IMR-90 (cell line): ENCODE data around the gene RNF138. TPM values are rescaled to one million over a fixed set of nuclear protein-coding genes. Genes with fewer than 3 reads are reported as not detected.

Experiments
- ATAC-seq: fragments of 200-7000 bp; cut with Tn5 transposase; 2 replicates; pipeline ENCODE4 v1.9.1; 2020; ENCODE audit warnings: low read depth, mild to moderate bottlenecking, moderate library complexity
- BruUV-seq: library from RNA; stranded (reverse); fragments of 400-500 nt; replicated peaks from 2 replicates; lab custom pipeline; 2021; lab: Mats Ljungman, UMichigan
- CTCF ChIA-PET: fragments of 300-600 bp; formaldehyde crosslinking; extraction: SDS; loops from one replicate; lab custom pipeline; 2021; ENCODE audit warnings: antibody characterized with exemption; lab: Yijun Ruan, JAX
- POLR2A ChIA-PET: fragments of 300-600 bp; sonication (Branson Sonifier 250); formaldehyde crosslinking; loops from one replicate; lab custom pipeline; 2022; ENCODE audit warnings: antibody characterized with exemption; ENCODE audit not compliant: unreplicated experiment; lab: Charles Lee
- DNase-seq: peaks from one replicate; pipeline ENCODE4 v3.0.0; 2013
- H2AFZ ChIP-seq: replicated peaks from 2 replicates; pipeline ENCODE3; 2013; ENCODE audit warnings: low read length, mild to moderate bottlenecking; ENCODE audit not compliant: poor library complexity
- H2AK5ac ChIP-seq: 2 replicates; pipeline ENCODE4 v1.6.1; 2013; ENCODE audit warnings: low read depth, low read length, inconsistent platforms
- H2AK9ac ChIP-seq: replicated peaks from 2 replicates; pipeline ENCODE3; 2013; ENCODE audit warnings: mild to moderate bottlenecking, low read depth, low read length, moderate library complexity; ENCODE audit not compliant: poor library complexity
- H2BK120ac ChIP-seq: 2 replicates; pipeline ENCODE4 v1.6.1; 2013; ENCODE audit warnings: low read depth, low read length, inconsistent platforms
- H2BK15ac ChIP-seq: 3 replicates; pipeline ENCODE4 v1.6.1; 2013; ENCODE audit warnings: low read depth, low read length, inconsistent platforms
- H2BK20ac ChIP-seq: 2 replicates; pipeline ENCODE4 v1.6.1; 2013; ENCODE audit warnings: low read depth, mild to moderate bottlenecking, inconsistent platforms, low read length, moderate library complexity
- H2BK5ac ChIP-seq: 2 replicates; pipeline ENCODE4 v1.6.1; 2013; ENCODE audit warnings: mild to moderate bottlenecking, low read depth, low read length, inconsistent platforms; ENCODE audit not compliant: poor library complexity, severe bottlenecking
- H3K14ac ChIP-seq: replicated peaks from 2 replicates; pipeline ENCODE4 v1.6.1; 2013; ENCODE audit warnings: low read depth, low read length, inconsistent platforms
- H3K18ac ChIP-seq: 2 replicates; pipeline ENCODE4 v1.6.1; 2013; ENCODE audit warnings: low read depth, low read length, control low read depth
- H3K23ac ChIP-seq: 2 replicates; pipeline ENCODE4 v1.6.1; 2013; ENCODE audit warnings: low read depth, low read length, inconsistent platforms
- H3K27ac ChIP-seq: 2 replicates; pipeline ENCODE4 v1.5.1; 2013; ENCODE audit warnings: mild to moderate bottlenecking, control low read depth, low read length; ENCODE audit not compliant: insufficient read depth
- H3K27me3 ChIP-seq: 2 replicates; pipeline ENCODE4 v1.6.1; 2013; ENCODE audit warnings: low read length; ENCODE audit not compliant: control insufficient read depth, insufficient read depth
- H3K36me3 ChIP-seq: 2 replicates; pipeline ENCODE4 v1.6.1; 2013; ENCODE audit warnings: low read length, mixed read lengths; ENCODE audit not compliant: control insufficient read depth, insufficient read depth
- H3K4ac ChIP-seq: 2 replicates; pipeline ENCODE4 v1.6.1; 2013; ENCODE audit warnings: low read depth, low read length, inconsistent platforms
- H3K4me1 ChIP-seq: 2 replicates; pipeline ENCODE4 v1.6.1; 2013; ENCODE audit warnings: low read length, mixed read lengths; ENCODE audit not compliant: control insufficient read depth, insufficient read depth
- H3K4me2 ChIP-seq: 2 replicates; pipeline ENCODE4 v1.6.1; 2013; ENCODE audit warnings: low read depth, mild to moderate bottlenecking, control low read depth, low read length, moderate library complexity
- H3K4me3 ChIP-seq: 2 replicates; pipeline ENCODE4 v1.5.1; 2013; ENCODE audit warnings: low read depth, mild to moderate bottlenecking, control low read depth, low read length, moderate library complexity; ENCODE audit not compliant: insufficient read depth
- H3K56ac ChIP-seq: 2 replicates; pipeline ENCODE4 v1.6.1; 2013; ENCODE audit warnings: low read length, inconsistent platforms; ENCODE audit not compliant: insufficient read depth; ENCODE audit errors: extremely low read depth
- H3K79me1 ChIP-seq, 2 experiments: 2 replicates each; pipeline ENCODE4 v1.6.1; 2013; ENCODE audit warnings: low read length in 2 of 2, inconsistent platforms in 1 of 2, low read depth in 1 of 2
- H3K9ac ChIP-seq: 2 replicates; pipeline ENCODE4 v1.6.1; 2013; ENCODE audit warnings: low read depth, low read length, control low read depth
- H3K9me1 ChIP-seq: 2 replicates; pipeline ENCODE4 v1.6.1; 2013; ENCODE audit warnings: low read length, inconsistent platforms; ENCODE audit not compliant: insufficient read depth
- H3K9me3 ChIP-seq: 2 replicates; pipeline ENCODE4 v1.6.1; 2013; ENCODE audit warnings: low read length; ENCODE audit not compliant: control insufficient read depth, insufficient read depth
- H4K20me1 ChIP-seq: 2 replicates; pipeline ENCODE4 v1.6.1; 2013; ENCODE audit warnings: low read length, inconsistent platforms; ENCODE audit not compliant: insufficient read depth
- H4K5ac ChIP-seq: 2 replicates; pipeline ENCODE4 v1.6.1; 2013; ENCODE audit warnings: mild to moderate bottlenecking, low read depth, low read length, control low read depth
- H4K8ac ChIP-seq, 2 experiments: 2 replicates each; pipeline ENCODE4 v1.6.1; 2013; ENCODE audit warnings: low read depth in 2 of 2, low read length in 2 of 2, control low read depth in 1 of 2, inconsistent platforms in 1 of 2
- H4K91ac ChIP-seq: 2 replicates; pipeline ENCODE4 v1.6.1; 2013; ENCODE audit warnings: low read depth, low read length, inconsistent platforms; ENCODE audit not compliant: insufficient read depth
- CHD1 ChIP-seq: IDR thresholded peaks from 2 replicates; pipeline ENCODE4 v1.6.1; 2012; ENCODE audit warnings: low read depth, low read length, improper control_type of control experiment
- SMC3 ChIP-seq: fragments of 150-350 bp; IDR thresholded peaks from 2 replicates; pipeline ENCODE4 v1.6.1; 2016; ENCODE audit warnings: low read depth, mild to moderate bottlenecking, antibody characterized with exemption, low read length, moderate library complexity
- WGBS, 2 experiments: methylation state at CpG; one replicate each; pipeline versions ENCODE4 v1.1.5 to v1.1.7; 2013; ENCODE audit warnings: missing lambda C conversion rate in 2 of 2; ENCODE audit not compliant: insufficient read length in 1 of 2; ENCODE audit errors: extremely low coverage in 2 of 2; 5-methylcytosine and 5-hydroxymethylcytosine counted together
- dilution Hi-C: fragments of 300-500 bp; cut with HindIII; formaldehyde crosslinking; loops from one replicate; pipeline ENCODE4 v1.14.3; 2018; ENCODE audit warnings: low sequenced_read_pairs; ENCODE audit not compliant: unreplicated experiment
- in situ Hi-C: fragments of 300-500 bp; cut with MboI; formaldehyde crosslinking; loops from 3 replicates; pipeline ENCODE4 v1.14.3; 2019; ENCODE audit warnings: low sequenced_read_pairs, inconsistent platforms, mixed read lengths
- intact Hi-C: fragments of 100-400 bp; cut with micrococcal nuclease; formaldehyde crosslinking; loops from 2 replicates; pipeline ENCODE4 v1.10.0; 2022
- polyA plus RNA-seq, 3 experiments: library from polyadenylated mRNA; depleted of rRNA; stranded (reverse); fragments of >200 nt; gene quantifications; 2 replicates each; pipeline ENCODE4 v1.2.3, GENCODE V29; 2012; ENCODE audit warnings: low replicate concordance in 1 of 3
- total RNA-seq: library from RNA; depleted of rRNA; stranded (reverse); fragments of >200 nt; gene quantifications from 2 replicates; pipeline ENCODE4 v1.2.3, GENCODE V29; 2012

Gene RNF138
- total and polyA plus RNA-seq, 2 of the 4 experiments (the other 2 are of a cell fraction), result 18.1 to 36.0 TPM

DNA sequence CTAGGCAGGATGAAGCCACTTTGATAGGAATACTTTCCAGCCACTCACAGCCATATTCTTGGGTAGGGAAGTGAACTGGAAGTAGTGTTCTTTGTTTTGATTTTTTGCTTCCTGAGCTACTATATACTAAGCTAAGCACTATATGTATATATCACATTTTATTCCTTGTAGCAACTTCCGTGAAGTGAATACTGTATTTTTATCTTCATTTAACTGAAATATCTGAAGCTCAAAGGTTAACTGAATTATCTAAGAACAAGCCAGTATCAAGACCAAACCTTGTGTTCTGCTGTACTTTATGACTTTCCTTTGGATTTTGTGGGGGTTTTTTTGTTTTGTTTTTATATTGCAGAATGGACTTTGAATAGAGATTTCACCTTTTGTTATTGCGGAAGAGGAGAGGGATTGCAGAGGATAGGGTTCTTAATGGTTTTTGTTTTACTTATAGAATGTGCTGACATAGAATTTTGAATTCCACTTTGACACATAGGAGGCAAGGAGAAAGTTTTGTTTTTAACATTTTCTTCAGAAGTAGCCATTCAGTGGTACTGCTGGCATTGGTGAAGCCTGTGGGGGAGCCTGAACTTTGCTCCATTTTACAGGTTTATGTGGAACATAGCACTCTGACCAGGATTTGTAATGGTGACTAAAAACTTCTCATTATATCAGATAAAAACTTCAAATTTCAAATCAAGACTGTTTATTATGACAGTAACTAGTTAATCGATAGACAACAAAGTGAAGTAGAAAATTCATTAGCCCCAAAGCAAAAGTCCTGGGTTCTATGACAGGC is 24.1 kb upstream of the RNF138 start:
- Histone ChIP-seq H2BK120ac (no peak overlapping the region), H2BK5ac (no peak overlapping the region), H3K4me3 (no peak overlapping the region), H3K4me1 (no peaks in the 10 kb centered on the region), H4K5ac (no peak overlapping the region), H3K9me3 (no peaks in the 10 kb centered on the region), H2AK9ac (no peak overlapping the region), H3K9me1 (no peaks in the 10 kb centered on the region), H2AK5ac (no peak overlapping the region), H4K8ac (no peak overlapping the region), H3K4ac (no peak overlapping the region), H2AFZ (no peak overlapping the region), H4K20me1 (no peaks in the 10 kb centered on the region), H3K79me1 (no peaks in the 10 kb centered on the region), H4K91ac (no peak overlapping the region), H3K9ac (no peak overlapping the region), H3K23ac (no peak overlapping the region), H3K14ac (no peak overlapping the region), H3K18ac (no peak overlapping the region), H3K56ac (no peak overlapping the region), H3K4me2 (no peak overlapping the region), H3K27ac (no peak overlapping the region), H2BK20ac (no peak overlapping the region), H3K27me3 (no peaks in the 10 kb centered on the region), H3K36me3 (no peaks in the 10 kb centered on the region), H2BK15ac (no peak overlapping the region)
- in situ Hi-C loops, result no loop called here
- TF ChIP-seq SMC3 (no peak), CHD1 (no peak)
- ATAC-seq, result no peak
- dilution Hi-C loops, result no loop called here
- no TSS peak for BruUV-seq
- ChIA-PET CTCF (interaction anchor here (1.0 kb wide), 1 partner anchor 11 kb away, joined by 4 read pairs; no protein-coding TSS in a partner anchor), POLR2A (no interaction called here)
- no CpG with 5 or more reads among the region's 3 CpGs for WGBS, 2 experiments
- intact Hi-C loops, result no loop called here
- DNase-seq, result no peak
